Measurements from ENCODE around the gene EME2. TPM values are rescaled to one million over a fixed set of nuclear protein-coding genes. Genes with fewer than 3 reads are reported as not detected.
A peak's percentile ranks its signal among the peaks of the same experiment; 100 is the strongest.

The EME2 gene
- total RNA-seq, 1 donor from 2014 or later: 19.2 TPM

DNA sequence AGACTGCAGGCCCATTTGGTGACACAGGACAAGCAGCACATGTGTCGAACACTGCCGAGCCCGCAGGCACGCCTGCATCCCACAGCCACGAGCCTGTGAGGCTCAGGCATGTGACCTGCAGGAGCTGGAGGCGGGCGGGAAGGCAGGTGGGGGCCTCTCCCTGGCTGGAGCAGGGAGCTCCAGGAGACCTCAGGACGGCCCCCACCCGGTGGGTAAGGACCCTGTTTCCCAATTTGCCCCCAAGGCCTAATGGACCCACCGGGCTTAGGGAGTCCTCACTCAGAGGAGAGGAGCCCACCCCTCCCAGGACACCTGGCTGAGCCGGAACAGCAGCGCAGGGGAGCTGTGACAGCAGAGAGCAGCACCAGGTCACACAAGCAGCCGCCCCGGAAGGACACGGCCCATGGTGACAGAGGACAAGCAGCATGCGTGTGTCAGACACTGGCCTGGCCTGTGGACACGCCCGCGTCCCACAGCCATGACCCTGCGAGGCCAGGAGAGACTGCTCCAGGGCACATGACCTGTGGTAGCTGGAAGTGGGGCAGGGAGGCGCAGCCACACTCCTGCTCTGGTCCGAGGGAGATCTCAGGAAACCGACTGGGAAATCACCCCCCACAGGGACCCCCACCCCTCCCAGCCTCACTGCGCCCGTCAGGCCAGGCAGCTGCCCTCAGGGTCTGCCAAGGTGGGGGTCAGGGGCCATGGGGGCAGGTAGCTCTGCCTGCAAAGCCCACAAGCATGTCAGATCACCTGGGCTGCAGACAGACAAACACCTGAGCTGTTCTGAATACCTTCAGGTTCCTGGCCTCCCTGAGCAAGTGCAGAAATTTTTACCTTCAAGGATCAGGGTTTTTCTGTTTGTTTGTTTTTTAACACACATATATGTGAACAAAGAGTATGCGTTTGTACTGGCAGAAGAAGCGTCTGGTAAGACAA, 7.4 kb downstream of the EME2 start:
- TF ChIP-seq, protein P1, sequence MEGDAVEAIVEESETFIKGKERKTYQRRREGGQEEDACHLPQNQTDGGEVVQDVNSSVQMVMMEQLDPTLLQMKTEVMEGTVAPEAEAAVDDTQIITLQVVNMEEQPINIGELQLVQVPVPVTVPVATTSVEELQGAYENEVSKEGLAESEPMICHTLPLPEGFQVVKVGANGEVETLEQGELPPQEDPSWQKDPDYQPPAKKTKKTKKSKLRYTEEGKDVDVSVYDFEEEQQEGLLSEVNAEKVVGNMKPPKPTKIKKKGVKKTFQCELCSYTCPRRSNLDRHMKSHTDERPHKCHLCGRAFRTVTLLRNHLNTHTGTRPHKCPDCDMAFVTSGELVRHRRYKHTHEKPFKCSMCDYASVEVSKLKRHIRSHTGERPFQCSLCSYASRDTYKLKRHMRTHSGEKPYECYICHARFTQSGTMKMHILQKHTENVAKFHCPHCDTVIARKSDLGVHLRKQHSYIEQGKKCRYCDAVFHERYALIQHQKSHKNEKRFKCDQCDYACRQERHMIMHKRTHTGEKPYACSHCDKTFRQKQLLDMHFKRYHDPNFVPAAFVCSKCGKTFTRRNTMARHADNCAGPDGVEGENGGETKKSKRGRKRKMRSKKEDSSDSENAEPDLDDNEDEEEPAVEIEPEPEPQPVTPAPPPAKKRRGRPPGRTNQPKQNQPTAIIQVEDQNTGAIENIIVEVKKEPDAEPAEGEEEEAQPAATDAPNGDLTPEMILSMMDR (IDR thresholded peaks at IDR 0.05): no peak
- peaks cover 32% of the 10 kb centered on the region for H3K36me3 ChIP-seq
- intact Hi-C loops (cut with DNase I): no loop called here
- H3K4me1 ChIP-seq: peaks cover 17% of the 10 kb centered on the region
- no peaks in the 10 kb centered on the region for H3K9me3 ChIP-seq
- no peak overlapping the region for H3K4me3 ChIP-seq
- H3K27me3 ChIP-seq: no peaks in the 10 kb centered on the region
- DNase-seq: no peak
- H3K27ac ChIP-seq: no peak overlapping the region
- no peak for ATAC-seq

DNA sequence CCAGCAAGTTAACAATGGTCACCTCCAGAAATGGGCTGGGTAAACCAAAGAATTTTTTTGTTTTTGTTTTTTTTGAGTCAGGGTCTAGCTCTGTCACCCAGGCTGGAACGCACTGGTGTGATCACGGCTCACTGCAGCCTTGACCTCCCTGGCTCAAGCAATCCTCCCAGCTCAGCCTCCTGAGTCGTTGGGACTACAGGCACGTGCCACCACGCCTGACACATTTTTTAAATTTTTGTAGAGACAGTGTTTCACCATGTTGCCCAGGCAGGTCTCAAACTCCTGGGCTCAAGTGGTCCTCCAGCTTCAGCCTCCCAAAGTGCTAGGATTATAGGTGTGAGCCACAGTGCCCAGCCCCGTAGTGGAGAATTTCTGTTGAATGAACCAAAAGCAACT, 8.1 kb downstream of the EME2 start:
- Histone ChIP-seq H3K27ac (no peak overlapping the region), H3K9me3 (no peaks in the 10 kb centered on the region), H3K4me1 (peaks cover 17% of the 10 kb centered on the region), H3K4me3 (no peak overlapping the region), H3K36me3 (peaks cover 32% of the 10 kb centered on the region), H3K27me3 (no peaks in the 10 kb centered on the region)
- TF ChIP-seq, protein P1 (IDR thresholded peaks at IDR 0.05): no peak
- intact Hi-C loops (cut with DNase I): no loop called here
- ATAC-seq (no peak), DNase-seq (no peak)

DNA sequence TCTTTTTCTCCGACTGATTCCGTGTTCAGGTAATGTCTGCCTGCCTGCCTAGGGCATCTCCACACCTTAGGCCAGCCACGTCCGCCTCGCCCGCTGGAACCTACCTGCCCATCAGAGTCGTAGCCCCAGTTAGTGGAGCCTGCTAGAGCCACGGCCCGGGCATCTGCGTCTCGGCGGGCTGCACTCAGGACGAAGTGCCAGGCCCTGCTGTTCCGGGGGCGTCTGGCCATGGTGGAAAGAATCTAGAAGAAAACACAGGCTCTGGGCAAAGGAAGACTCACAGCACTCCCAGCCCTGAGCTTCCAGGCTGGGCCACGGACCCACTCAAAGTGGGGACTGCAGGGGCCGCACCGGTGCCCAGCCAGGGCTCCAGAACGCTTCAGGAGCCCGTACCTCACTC, 8.6 kb downstream of the EME2 start:
- Histone ChIP-seq H3K27ac (no peak overlapping the region), H3K27me3 (no peaks in the 10 kb centered on the region), H3K4me1 (peaks cover 17% of the 10 kb centered on the region), H3K36me3 (peaks cover 31% of the 10 kb centered on the region), H3K9me3 (no peaks in the 10 kb centered on the region), H3K4me3 (peak overlapping the region; percentile 80)
- no peak for DNase-seq
- TF ChIP-seq, protein P1 (IDR thresholded peaks at IDR 0.05): no peak
- ATAC-seq: no peak
- intact Hi-C loops (cut with DNase I): no loop called here

DNA sequence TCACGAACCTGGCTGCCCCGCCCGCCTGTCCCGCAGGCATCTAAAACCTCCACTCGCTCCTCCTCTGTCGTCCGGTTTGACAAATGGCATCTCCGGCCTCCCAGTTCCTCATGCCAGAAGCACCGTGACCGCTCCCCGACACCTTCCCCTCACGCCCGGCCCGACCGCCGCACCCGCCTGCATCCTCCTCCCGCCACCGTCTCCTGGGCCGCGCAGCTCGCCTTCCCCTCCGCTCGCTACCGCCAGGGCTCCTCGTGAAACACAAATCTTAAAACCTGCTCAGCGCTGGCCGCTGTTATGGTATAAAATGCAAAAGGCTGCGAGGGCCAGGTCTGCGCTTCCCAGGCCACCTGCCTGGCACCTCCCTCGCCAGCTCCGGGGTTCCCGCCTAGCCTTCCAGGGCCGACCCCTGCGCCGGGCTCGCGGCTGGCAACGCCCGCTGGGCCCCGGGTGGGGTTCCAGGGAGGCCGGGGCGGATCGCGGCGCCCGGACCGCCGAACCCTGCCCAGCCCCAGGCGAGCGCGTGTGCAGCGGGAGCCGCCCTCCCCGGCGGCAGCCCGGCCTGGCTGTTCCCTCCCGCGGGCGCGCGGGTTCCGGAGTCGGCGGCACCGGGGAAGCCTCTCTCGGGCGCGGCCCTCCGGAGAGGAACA, 9.3 kb downstream of the EME2 start:
- peaks cover 29% of the 10 kb centered on the region for H3K36me3 ChIP-seq
- intact Hi-C loops (cut with DNase I): no loop called here
- no peak for DNase-seq
- H3K27ac ChIP-seq: peak overlapping the region; percentile 85
- no peaks in the 10 kb centered on the region for H3K27me3 ChIP-seq
- peak; percentile 21 for ATAC-seq
- peak overlapping the region; percentile 80 for H3K4me3 ChIP-seq
- peaks cover 17% of the 10 kb centered on the region for H3K4me1 ChIP-seq
- TF ChIP-seq, protein P1 (IDR thresholded peaks at IDR 0.05): no peak
- H3K9me3 ChIP-seq: no peaks in the 10 kb centered on the region

DNA sequence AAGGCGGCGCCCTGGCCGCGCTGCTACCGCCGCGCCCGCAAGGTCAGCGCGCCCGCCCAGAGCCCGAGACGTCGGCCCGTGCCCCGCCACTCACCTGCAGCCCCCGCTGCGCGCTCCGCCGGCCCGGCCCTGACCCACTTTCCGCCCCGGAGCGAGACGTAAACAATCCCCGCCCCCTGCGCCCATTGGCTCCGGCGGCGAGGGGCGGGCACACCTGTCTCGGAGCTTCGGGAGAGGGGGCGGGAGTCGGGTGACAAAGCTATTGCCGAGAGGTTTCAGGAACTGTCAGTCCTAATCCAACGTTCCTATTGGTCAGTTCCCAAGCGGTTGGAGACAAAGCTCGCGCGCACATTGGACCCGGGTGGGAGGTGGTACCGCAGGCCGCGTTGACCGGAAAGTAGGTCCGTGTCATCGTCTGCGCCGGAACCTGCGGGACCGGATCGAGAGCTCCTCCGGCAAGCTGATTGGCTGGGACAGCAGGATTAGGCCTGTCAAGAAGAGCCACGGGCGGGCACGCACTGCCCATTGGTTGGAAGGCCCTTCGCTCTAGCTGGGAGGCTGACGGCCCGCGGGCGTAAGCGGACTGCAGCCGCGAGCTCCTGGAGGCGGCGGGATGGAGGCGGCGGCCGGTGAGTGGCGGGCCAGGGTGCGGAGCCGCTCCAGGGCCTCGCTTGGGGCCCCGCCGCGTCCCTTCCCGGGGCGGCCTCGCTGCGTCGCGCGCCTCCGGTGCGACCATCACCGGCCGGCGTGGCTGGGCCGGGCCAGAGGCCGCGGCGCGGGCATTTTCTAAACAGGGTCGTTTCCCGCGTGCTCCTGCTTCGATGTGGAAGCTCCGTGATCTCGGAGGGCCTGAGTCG, 10.0 kb downstream of the EME2 start, which contains the start of the genes NUBP2 and SPSB3:
TSS of gene NUBP2 (plus strand) at position 553 of the 857 bp plus-strand sequence. CDS start at position 614, 61 bp downstream.
TSS of gene SPSB3 (minus strand) at position 164 of the 857 bp plus-strand sequence. CDS start 1,088 bp downstream, outside the sequence.
- intact Hi-C loops (cut with DNase I): no loop called here

More for the DNA sequence above, 10.0 kb downstream of the EME2 start, which contains the start of the genes NUBP2 and SPSB3:
- Histone ChIP-seq H3K27me3 (no peaks in the 10 kb centered on the region), H3K4me3 (peak within 1 kb of the TSS; percentile 85), H3K36me3 (peaks cover 29% of the 10 kb centered on the region), H3K4me1 (peaks cover 17% of the 10 kb centered on the region), H3K9me3 (no peaks in the 10 kb centered on the region), H3K27ac (peak within 1 kb of the TSS; percentile 85)
- DNase-seq: peak; percentile 100
- ATAC-seq: peak; percentile 94
- TF ChIP-seq, protein P1 (IDR thresholded peaks at IDR 0.05): no peak
